K562 (cell line): Measurements from ENCODE around the gene ARHGEF1. TPM values are rescaled to one million over a fixed set of nuclear protein-coding genes. Genes with fewer than 3 reads are reported as not detected.

Experiments used
- ATAC-seq: fragments of 200-7000 bp; cut with Tn5 transposase; 3 replicates; pipeline ENCODE4 v1.9.1; 2020; ENCODE audit warnings: moderate library complexity
- BruUV-seq: library from RNA; stranded (reverse); fragments of 400-500 nt; replicated peaks from 2 replicates; lab custom pipeline; 2021; lab: Mats Ljungman, UMichigan
- CTCF ChIA-PET: fragments of 300-600 bp; formaldehyde crosslinking; extraction: SDS; loops from one replicate; lab custom pipeline; 2021; ENCODE audit warnings: low intra/inter-chr PET ratio; lab: Yijun Ruan, JAX
- POLR2A ChIA-PET: fragments of 300-600, 350-650 bp; sonication (Branson Sonifier 250); formaldehyde crosslinking; extraction: SDS; loops from one replicate; lab custom pipeline; 2021; ENCODE audit warnings: antibody characterized with exemption, inconsistent platforms; lab: Yijun Ruan, JAX
- DNase-seq, 4 experiments: peaks; one replicate each; pipeline versions ENCODE4 v3.0.0 to v3.0.0-alpha.2; 2011 to 2018; ENCODE audit warnings: low spot score in 3 of 4, mixed read lengths in 3 of 4; ENCODE audit errors: extremely low read depth in 1 of 4
- FAIRE-seq: peaks from 2 replicates; lab custom pipeline; 2011; peaks lifted over from hg19 to GRCh38; lab: Jason Lieb, UNC
- H2AFZ ChIP-seq: 2 replicates; pipeline ENCODE4 v1.6.0; 2011; ENCODE audit warnings: low read depth, low read length, control low read depth, inconsistent platforms
- H3K27ac ChIP-seq: fragments of 200-600 bp; 3 replicates; pipeline ENCODE4 v1.8.0; 2011; ENCODE audit warnings: low read depth, mild to moderate bottlenecking, control low read depth, inconsistent platforms, low read length, moderate library complexity, mixed read lengths; ENCODE audit errors: extremely low read depth
- H3K27me3 ChIP-seq, 2 experiments: fragments of 300-600 bp in 1 of 2; 2 replicates in 1 of 2; 3 replicates in 1 of 2; pipeline versions ENCODE4 v1.6.0 to v1.8.0; 2011; ENCODE audit warnings: inconsistent platforms in 2 of 2, low read length in 2 of 2, mild to moderate bottlenecking in 1 of 2, mixed read lengths in 1 of 2, moderate library complexity in 1 of 2; ENCODE audit not compliant: control insufficient read depth in 2 of 2, insufficient read depth in 2 of 2
- H3K36me3 ChIP-seq: fragments of 300-600 bp; 3 replicates; pipeline ENCODE4 v1.8.0; 2011; ENCODE audit warnings: mild to moderate bottlenecking, low read length, inconsistent platforms; ENCODE audit not compliant: control insufficient read depth, insufficient read depth
- H3K4me1 ChIP-seq, 2 experiments: fragments of 200-600 bp in 1 of 2; replicated peaks in 1 of 2; 2 replicates in 1 of 2; 3 replicates in 1 of 2; pipeline versions ENCODE4 v1.5.1 to v1.8.0; 2011; ENCODE audit warnings: inconsistent platforms in 2 of 2, low read length in 2 of 2, mild to moderate bottlenecking in 1 of 2, mixed read lengths in 1 of 2, moderate library complexity in 1 of 2; ENCODE audit not compliant: control insufficient read depth in 2 of 2, insufficient read depth in 2 of 2
- H3K4me2 ChIP-seq: 2 replicates; pipeline ENCODE4 v1.6.1; 2011; ENCODE audit warnings: low read length, control low read depth, inconsistent platforms, mixed read lengths; ENCODE audit not compliant: insufficient read depth
- H3K4me3 ChIP-seq: fragments of 200-600 bp; sonication (generic), shearing (Covaris generic); 2 replicates; pipeline ENCODE4 v1.5.1; 2016; ENCODE audit warnings: control low read depth, inconsistent platforms
- H3K79me2 ChIP-seq: fragments of 200-600 bp; 3 replicates; pipeline ENCODE4 v1.8.0; 2011; ENCODE audit warnings: low read length, inconsistent platforms; ENCODE audit not compliant: control insufficient read depth, insufficient read depth
- H3K9ac ChIP-seq, 2 experiments: 2 replicates each; pipeline versions ENCODE4 v1.6.0 to v1.6.1; 2011; ENCODE audit warnings: low read depth in 2 of 2, low read length in 2 of 2, control low read depth in 1 of 2, inconsistent platforms in 1 of 2, mild to moderate bottlenecking in 1 of 2, mixed read lengths in 1 of 2; ENCODE audit not compliant: insufficient read depth in 1 of 2
- H3K9me1 ChIP-seq: one replicate; pipeline ENCODE4 v1.6.0; 2011; ENCODE audit warnings: inconsistent platforms, mild to moderate bottlenecking, low read length, moderate library complexity; ENCODE audit not compliant: control insufficient read depth, insufficient read depth
- H3K9me3 ChIP-seq: replicated peaks from 2 replicates; pipeline ENCODE4 v1.5.1; 2011; ENCODE audit warnings: low read depth, low read length, inconsistent platforms; ENCODE audit not compliant: control insufficient read depth, insufficient read depth
- H4K20me1 ChIP-seq: replicated peaks from 2 replicates; pipeline ENCODE4 v1.6.1; 2011; ENCODE audit warnings: low read length, inconsistent platforms, mixed read lengths; ENCODE audit not compliant: control insufficient read depth, insufficient read depth
- EGR1 ChIP-seq: fragments of 450-650 bp; conservative IDR thresholded peaks from 2 replicates; pipeline ENCODE4 v1.6.1; 2017; ENCODE audit warnings: mild to moderate bottlenecking
- ELF4 ChIP-seq: fragments of 450-650 bp; formaldehyde crosslinking; IDR thresholded peaks from 2 replicates; pipeline ENCODE4 v1.4.0; 2022; ENCODE audit warnings: missing genetic modification characterization
- ID3 ChIP-seq, 2 experiments: fragments of 250-450 bp in 1 of 2; fragments of 450-650 bp in 1 of 2; sonication (Bioruptor Pico) in 1 of 2; IDR thresholded peaks; 2 replicates each; pipeline versions ENCODE4 v1.6.1 to v1.8.0; 2016 to 2021; ENCODE audit warnings: mild to moderate bottlenecking in 2 of 2, moderate library complexity in 2 of 2, missing compliant biosample characterization in 1 of 2, missing genetic modification characterization in 1 of 2
- JUND ChIP-seq, 2 experiments: IDR thresholded peaks; 2 replicates in 1 of 2; 3 replicates in 1 of 2; pipeline ENCODE4 v1.6.1; 2011; ENCODE audit warnings: borderline replicate concordance in 2 of 2, low read depth in 2 of 2, low read length in 2 of 2, improper control_type of control experiment in 1 of 2, missing biosample characterization in 1 of 2, missing genetic modification characterization in 1 of 2, missing genetic modification reagents in 1 of 2
- KHSRP ChIP-seq: fragments of 450-650 bp; IDR thresholded peaks from 2 replicates; pipeline ENCODE4 v1.6.1; 2017
- KLF13 ChIP-seq: fragments of 450-650 bp; IDR thresholded peaks from 2 replicates; pipeline ENCODE4 v1.6.1; 2016; ENCODE audit warnings: missing genetic modification characterization, low read depth, mild to moderate bottlenecking, missing compliant biosample characterization, moderate library complexity, borderline replicate concordance
- KLF16 ChIP-seq: IDR thresholded peaks from 2 replicates; pipeline ENCODE4 v1.6.1; 2016; ENCODE audit warnings: antibody characterized with exemption
- MNT ChIP-seq, 2 experiments: fragments of 450-650 bp; conservative IDR thresholded peaks; 2 replicates each; pipeline ENCODE4 v1.6.1; 2017; ENCODE audit warnings: mild to moderate bottlenecking in 2 of 2, moderate library complexity in 2 of 2
- MYNN ChIP-seq, 2 experiments: sonication (generic); formaldehyde crosslinking in 1 of 2; IDR thresholded peaks; 2 replicates each; pipeline versions ENCODE4 v1.5.0 to v1.6.1; 2016 to 2020; ENCODE audit warnings: antibody characterized with exemption in 1 of 2, missing genetic modification reagents in 1 of 2
- SP1 ChIP-seq: sonication (generic); formaldehyde crosslinking; IDR thresholded peaks from 2 replicates; pipeline ENCODE4 v1.8.1; 2022; ENCODE audit warnings: mild to moderate bottlenecking, missing genetic modification reagents
- TAF15 ChIP-seq: fragments of 200-400 bp; formaldehyde crosslinking; IDR thresholded peaks from 2 replicates; pipeline ENCODE4 v1.6.1; 2017; ENCODE audit warnings: mild to moderate bottlenecking, low read depth, low read length, moderate library complexity
- VEZF1 ChIP-seq: fragments of 200-800 bp; sonication (Bioruptor generic); IDR thresholded peaks from 2 replicates; pipeline ENCODE4 v1.6.1; 2017; ENCODE audit warnings: missing genetic modification characterization, missing compliant biosample characterization
- WGBS: fragments of 100-300 bp; shearing (Covaris generic); methylation state at CpG from one replicate; pipeline ENCODE4 v1.1.6; 2016; ENCODE audit warnings: low coverage, mixed read lengths; ENCODE audit not compliant: insufficient coverage; ENCODE audit errors: missing lambda C conversion rate; 5-methylcytosine and 5-hydroxymethylcytosine counted together
- in situ Hi-C: fragments of 300-500 bp; cut with MboI; formaldehyde crosslinking; loops from 4 replicates; pipeline ENCODE4 v1.15.0; 2018; ENCODE audit warnings: inconsistent platforms, mixed read lengths
- intact Hi-C: fragments of 100-400 bp; cut with micrococcal nuclease; formaldehyde crosslinking; loops from 2 replicates; pipeline ENCODE4 v1.14.2; 2022
- polyA plus RNA-seq, 8 experiments: library from polyadenylated mRNA; depleted of rRNA in 4 of 8; stranded (reverse) in 5 of 8; unstranded in 3 of 8; fragments of >200 nt; fragmentation: Nextera tagmentation in 2 of 8; fragmentation: Illumina TruSeq in 1 of 8; extraction: Ambion mirVana in 2 of 8; extraction: Trizol in 1 of 8; gene quantifications; 2 replicates each; pipeline versions ENCODE4 v1.2.1 to v1.2.3, GENCODE V29; 2011 to 2014; ENCODE audit warnings: inconsistent platforms in 1 of 8, missing spikeins in 1 of 8
- total RNA-seq, 7 experiments: library from RNA; depleted of rRNA in 6 of 7; stranded (reverse); fragments of >200 nt in 6 of 7; fragmentation: Illumina TruSeq in 2 of 7; extraction: Trizol in 2 of 7; gene quantifications; 2 replicates each; pipeline versions ENCODE4 v1.2.1 to v1.2.3, GENCODE V29; 2011 to 2021; ENCODE audit warnings: low replicate concordance in 1 of 7

Gene ARHGEF1
- total and polyA plus RNA-seq, 9 of the 15 experiments (the other 6 are each of a cell fraction or from before 2014, with no cell fraction given) = 1.9 to 149 (median 29.8) TPM

DNA sequence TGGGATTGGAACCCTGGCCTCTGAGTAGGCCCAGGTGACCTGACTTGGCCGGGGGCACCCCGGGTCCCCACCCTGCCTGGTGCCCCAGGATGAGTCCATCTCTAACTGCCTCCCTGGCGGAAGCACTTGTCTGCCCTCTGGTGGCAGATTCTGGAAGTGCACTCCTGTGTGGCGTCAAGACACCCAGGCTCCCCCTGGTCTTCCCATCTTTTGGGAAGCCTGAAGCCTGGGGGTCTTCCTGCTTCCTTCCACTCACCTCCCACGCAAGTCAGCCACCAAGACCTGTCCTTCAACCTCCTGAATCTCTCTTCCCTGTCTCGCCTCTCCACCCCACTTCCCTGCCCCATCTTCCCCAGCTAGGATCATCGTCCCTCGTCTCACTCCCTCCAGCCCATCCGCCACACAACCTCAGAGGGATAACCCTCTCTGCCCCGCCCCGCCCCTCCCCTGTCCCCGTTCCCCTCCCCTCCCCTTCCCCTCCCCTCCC is 68.7 kb downstream of the ARHGEF1 start (continued):
- 0 out of 2 replicates have a peak, but pooled peaks have one; percentile 28 for TF ChIP-seq JUND (IDR thresholded peaks at IDR 0.05; ENCODE audit: borderline replicate concordance, low read depth, low read length)
- no peak for TF ChIP-seq JUND (tag; IDR thresholded peaks at IDR 0.05; ENCODE audit: borderline replicate concordance, low read depth, low read length)
- TF ChIP-seq KLF16 = 0 out of 2 replicates have a peak, but pooled peaks have one; percentile 34
- no peak for TF ChIP-seq TAF15
- TF ChIP-seq MNT (conservative IDR thresholded peaks at IDR 0.05) = no peak
- no peak for TF ChIP-seq ID3 (CRISPR knock-in tag; IDR thresholded peaks at IDR 0.05)
- TF ChIP-seq ID3 (tag; IDR thresholded peaks at IDR 0.05) = no peak
- 0 out of 2 replicates have a peak, but pooled peaks have one; percentile 38 for TF ChIP-seq ELF4 (CRISPR knock-in tag)

GRCh38 chr19:41955521-41955920 is 72.5 kb downstream of the ARHGEF1 start:
- peak in 2 of 4 experiments; percentile 48 to 55 for DNase-seq
- no TSS peak for BruUV-seq
- Histone ChIP-seq H3K79me2 (no peaks in the 10 kb centered on the region), H2AFZ (no peak overlapping the region), H4K20me1 (no peaks in the 10 kb centered on the region), H3K4me1 (peaks cover 18 to 36% of the 10 kb centered on the region in 2 experiments; a peak in 4 of 5 replicates), H3K9ac (peak overlapping the region in 1 of 2 experiments; percentile 70; a peak in 2 of 4 replicates), H3K36me3 (no peaks in the 10 kb centered on the region), H3K27ac (no peak overlapping the region)
- ATAC-seq = no peak
- ChIA-PET POLR2A (no interaction called here), CTCF (no interaction called here)
- intact Hi-C loops = no loop called here
- WGBS = 17% methylated on average over 7 of the region's 7 CpGs
- FAIRE-seq = peak; percentile 6
- TF ChIP-seq KHSRP (no peak), KLF13 (tag) (peak; percentile 84; the same call in 1 of the 2 replicates), VEZF1 (CRISPR knock-in tag) (peak; percentile 23; the same call in 1 of the 2 replicates), SP1 (CRISPR knock-in tag) (peak; percentile 29; the same call in 1 of the 2 replicates), EGR1 (peak; percentile 55), MYNN (IDR thresholded peaks at IDR 0.05) (0 out of 2 replicates have a peak, but pooled peaks have one; percentile 29), MYNN (CRISPR knock-in tag; IDR thresholded peaks at IDR 0.05) (no peak)
- TF ChIP-seq, all 486 proteins: peak for 5
- Histone ChIP-seq H3K27me3 (no peaks in the 10 kb centered on the region), H3K4me3 (no peak overlapping the region), H3K4me2 (no peak overlapping the region), H3K9me3 (no peaks in the 10 kb centered on the region), H3K9me1 (no peaks in the 10 kb centered on the region)
- in situ Hi-C loops = loop anchor here (10.0 kb wide), 1 partner anchor 161 kb away; the partner anchor contains the start of gene CEACAM3
